H9 (cell line): Measurements from ENCODE around the gene ARSG. TPM values are rescaled to one million over a fixed set of nuclear protein-coding genes. Genes with fewer than 3 reads are reported as not detected.
A peak's percentile ranks its signal among the peaks of the same experiment; 100 is the strongest.

Experiments
- DNase-seq: peaks from one replicate; pipeline ENCODE4 v3.0.0-alpha.2; 2017
- H2AFZ ChIP-seq: one replicate; pipeline ENCODE4 v1.6.1; 2013; ENCODE audit warnings: mild to moderate bottlenecking, low read length, control low read depth, moderate library complexity
- H2AK5ac ChIP-seq: 2 replicates; pipeline ENCODE4 v1.6.1; 2013; ENCODE audit warnings: low read length, control low read depth, mixed read lengths; ENCODE audit not compliant: insufficient read length
- H2BK120ac ChIP-seq: one replicate; pipeline ENCODE4 v1.6.1; 2013; ENCODE audit warnings: low read depth, mild to moderate bottlenecking, low read length, control low read depth, inconsistent platforms; ENCODE audit not compliant: poor library complexity, severe bottlenecking
- H2BK12ac ChIP-seq: 2 replicates; pipeline ENCODE4 v1.6.1; 2013; ENCODE audit warnings: low read length, control low read depth, mixed read lengths, low read depth; ENCODE audit not compliant: insufficient read length
- H2BK15ac ChIP-seq: 2 replicates; pipeline ENCODE4 v1.6.1; 2013; ENCODE audit warnings: low read depth, low read length, control low read depth
- H2BK20ac ChIP-seq: one replicate; pipeline ENCODE4 v1.6.1; 2013; ENCODE audit warnings: low read depth, mild to moderate bottlenecking, low read length, control low read depth, inconsistent platforms; ENCODE audit not compliant: poor library complexity, severe bottlenecking
- H2BK5ac ChIP-seq: 2 replicates; pipeline ENCODE4 v1.6.1; 2013; ENCODE audit warnings: low read length, control low read depth, mixed read lengths; ENCODE audit not compliant: insufficient read length
- H3K14ac ChIP-seq: 2 replicates; pipeline ENCODE4 v1.6.1; 2013; ENCODE audit warnings: low read length, control low read depth; ENCODE audit not compliant: insufficient read depth
- H3K18ac ChIP-seq: 2 replicates; pipeline ENCODE4 v1.6.1; 2013; ENCODE audit warnings: low read depth, mild to moderate bottlenecking, mixed read lengths, low read length, control low read depth; ENCODE audit not compliant: insufficient read length
- H3K23ac ChIP-seq: 2 replicates; pipeline ENCODE4 v1.6.1; 2013; ENCODE audit warnings: low read length, control low read depth, mixed read lengths, low read depth; ENCODE audit not compliant: insufficient read length
- H3K23me2 ChIP-seq: 2 replicates; pipeline ENCODE4 v1.6.1; 2013; ENCODE audit warnings: low read depth, mild to moderate bottlenecking, mixed read lengths, low read length, control low read depth; ENCODE audit not compliant: insufficient read length, poor library complexity, severe bottlenecking
- H3K27ac ChIP-seq: 2 replicates; pipeline ENCODE4 v1.5.1; 2013; ENCODE audit warnings: low read length, control low read depth, mixed read lengths, low read depth; ENCODE audit not compliant: insufficient read length
- H3K27me3 ChIP-seq: 2 replicates; pipeline ENCODE4 v1.6.1; 2013; ENCODE audit warnings: low read length, control low read depth, inconsistent platforms; ENCODE audit not compliant: insufficient read depth
- H3K4ac ChIP-seq: 2 replicates; pipeline ENCODE4 v1.6.1; 2013; ENCODE audit warnings: low read depth, mild to moderate bottlenecking, control low read depth, inconsistent platforms, low read length, moderate library complexity
- H3K4me1 ChIP-seq: 2 replicates; pipeline ENCODE4 v1.6.1; 2013; ENCODE audit warnings: low read length, control low read depth, inconsistent platforms; ENCODE audit not compliant: insufficient read depth
- H3K4me2 ChIP-seq: 2 replicates; pipeline ENCODE4 v1.6.1; 2013; ENCODE audit warnings: low read length, control low read depth, mixed read lengths; ENCODE audit not compliant: insufficient read length, insufficient read depth
- H3K56ac ChIP-seq: 2 replicates; pipeline ENCODE4 v1.6.1; 2013; ENCODE audit warnings: low read depth, mild to moderate bottlenecking, mixed read lengths, low read length, control low read depth; ENCODE audit not compliant: insufficient read length
- H3K79me1 ChIP-seq: 2 replicates; pipeline ENCODE4 v1.6.1; 2013; ENCODE audit warnings: low read depth, mild to moderate bottlenecking, moderate library complexity, low read length, control low read depth, inconsistent platforms; ENCODE audit not compliant: insufficient read depth, poor library complexity, severe bottlenecking
- H3K79me2 ChIP-seq: 2 replicates; pipeline ENCODE4 v1.6.1; 2013; ENCODE audit warnings: low read length, control low read depth, inconsistent platforms; ENCODE audit not compliant: insufficient read depth
- H3K9ac ChIP-seq: 2 replicates; pipeline ENCODE4 v1.6.1; 2013; ENCODE audit warnings: low read length, control low read depth, mixed read lengths; ENCODE audit not compliant: insufficient read length; ENCODE audit errors: extremely low read depth
- H3K9me3 ChIP-seq: one replicate; pipeline ENCODE4 v1.6.1; 2013; ENCODE audit warnings: low read depth, low read length, inconsistent platforms; ENCODE audit not compliant: control insufficient read depth
- H3T11ph ChIP-seq: one replicate; pipeline ENCODE4 v1.6.1; 2013; ENCODE audit warnings: mild to moderate bottlenecking, low read length, control low read depth, inconsistent platforms
- H4K20me1 ChIP-seq: one replicate; pipeline ENCODE4 v1.6.1; 2013; ENCODE audit not compliant: control insufficient read depth, insufficient read length, insufficient read depth
- H4K5ac ChIP-seq: 2 replicates; pipeline ENCODE4 v1.6.1; 2013; ENCODE audit warnings: low read depth, mild to moderate bottlenecking, mixed read lengths, low read length, control low read depth; ENCODE audit not compliant: insufficient read length
- H4K8ac ChIP-seq: replicated peaks from 2 replicates; pipeline ENCODE4 v1.6.1; 2013; ENCODE audit warnings: low read length, control low read depth, mixed read lengths, low read depth; ENCODE audit not compliant: insufficient read length
- H4K91ac ChIP-seq: 2 replicates; pipeline ENCODE4 v1.6.1; 2013; ENCODE audit warnings: low read depth, mild to moderate bottlenecking, moderate library complexity, mixed read lengths, low read length, control low read depth; ENCODE audit not compliant: insufficient read length
- H3K27ac Mint-ChIP-seq, 3 experiments: 2 replicates in 2 of 3; 3 replicates in 1 of 3; pipeline ENCODE4 v1.8.0; 2020 to 2021; ENCODE audit warnings: mixed read lengths in 3 of 3, mild to moderate bottlenecking in 1 of 3, moderate library complexity in 1 of 3
- H3K27me3 Mint-ChIP-seq: 2 replicates; pipeline ENCODE4 v1.8.0; 2021; ENCODE audit warnings: low read depth, mild to moderate bottlenecking, moderate library complexity, mixed read lengths
- H3K36me3 Mint-ChIP-seq, 3 experiments: 2 replicates in 2 of 3; 3 replicates in 1 of 3; pipeline ENCODE4 v1.8.0; 2020 to 2021; ENCODE audit warnings: low read depth in 3 of 3, mixed read lengths in 3 of 3; ENCODE audit not compliant: insufficient read depth in 1 of 3
- H3K4me1 Mint-ChIP-seq, 2 experiments: 2 replicates each; pipeline ENCODE4 v1.8.0; 2020; ENCODE audit warnings: mixed read lengths in 2 of 2
- H3K4me3 Mint-ChIP-seq, 2 experiments: 2 replicates in 1 of 2; 3 replicates in 1 of 2; pipeline ENCODE4 v1.8.0; 2020 to 2021; ENCODE audit warnings: mild to moderate bottlenecking in 2 of 2, mixed read lengths in 2 of 2, moderate library complexity in 1 of 2
- H3K9me3 Mint-ChIP-seq, 2 experiments: 2 replicates in 1 of 2; 3 replicates in 1 of 2; pipeline ENCODE4 v1.8.0; 2020; ENCODE audit warnings: mild to moderate bottlenecking in 2 of 2, mixed read lengths in 2 of 2, moderate library complexity in 1 of 2
- WGBS: extraction: QIAGEN DNeasy Blood & Tissue Kit; methylation state at CpG from one replicate; pipeline ENCODE4 v1.1.7; 2013; ENCODE audit warnings: missing lambda C conversion rate, low lambda C conversion rate, mixed read lengths; ENCODE audit not compliant: insufficient read length; ENCODE audit errors: extremely low coverage; 5-methylcytosine and 5-hydroxymethylcytosine counted together
- total RNA-seq: library from RNA; stranded (reverse); gene quantifications from 2 replicates; pipeline ENCODE4 v1.2.1, GENCODE V29; 2021
- TF ChIP-seq, protein P1 (sequence below): fragments of 200-600 bp; sonication (generic); conservative IDR thresholded peaks from 3 replicates; pipeline ENCODE4 v1.8.0; 2021; ENCODE audit warnings: antibody characterized with exemption, mild to moderate bottlenecking

ARSG gene
- total RNA-seq, 1 experiment from 2014 or later = 3.6 TPM

DNA sequence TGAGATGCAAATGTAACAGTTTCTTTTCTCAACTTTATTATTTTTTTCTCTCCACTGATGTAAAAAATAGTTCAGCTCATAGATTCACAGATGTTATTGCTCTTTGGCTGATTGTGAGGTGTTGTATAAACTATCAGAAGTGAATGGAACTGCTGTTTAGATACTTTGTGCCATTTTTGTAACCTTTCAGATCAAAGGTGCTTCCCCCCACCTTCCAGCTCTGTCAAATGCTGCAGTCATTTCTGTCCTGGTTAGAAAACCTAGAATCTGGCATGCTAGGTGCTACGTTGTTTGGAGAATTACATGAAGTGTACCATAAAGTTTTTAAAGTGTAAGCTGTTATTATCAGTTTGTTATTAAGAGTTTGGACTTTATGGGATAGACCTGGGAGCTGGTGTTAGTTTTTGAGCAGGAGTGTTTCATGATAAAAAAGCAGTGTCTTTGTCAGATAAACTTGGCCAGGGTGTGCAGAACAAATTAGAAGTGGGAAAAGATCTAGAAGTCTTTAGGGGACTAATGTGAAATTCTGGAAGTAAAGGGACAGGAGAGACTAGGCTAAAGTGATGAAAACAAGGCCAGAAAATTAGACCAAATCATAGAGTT is 167.8 kb downstream of the ARSG start:
- no peak overlapping the region for H3T11ph ChIP-seq
- peak overlapping the region in 1 of 2 experiments; percentile 1; a peak in 1 of 5 replicates for H3K4me3 Mint-ChIP-seq

More for the DNA sequence above, 167.8 kb downstream of the ARSG start:
- Histone ChIP-seq H3K4me2 (no peak overlapping the region), H3K27me3 (no peaks in the 10 kb centered on the region), H3K4me1 (peaks cover 9% of the 10 kb centered on the region; the same call in 1 of the 2 replicates), H2AK5ac (no peak overlapping the region), H2BK20ac (no peak overlapping the region), H3K23ac (no peak overlapping the region), H3K23me2 (peaks cover 3% of the 10 kb centered on the region), H3K9me3 (no peaks in the 10 kb centered on the region), H2BK120ac (no peak overlapping the region), H2BK5ac (no peak overlapping the region), H2AFZ (no peak overlapping the region), H3K27ac (no peak overlapping the region), H3K4ac (no peak overlapping the region), H3K9ac (no peak overlapping the region), H3K18ac (no peak overlapping the region), H3K56ac (no peak overlapping the region), H4K91ac (no peak overlapping the region), H4K20me1 (no peaks in the 10 kb centered on the region), H2BK12ac (no peak overlapping the region), H4K8ac (no peak overlapping the region), H3K79me1 (no peaks in the 10 kb centered on the region), H4K5ac (no peak overlapping the region), H3K79me2 (no peaks in the 10 kb centered on the region), H2BK15ac (no peak overlapping the region), H3K14ac (no peak overlapping the region)
- H3K36me3 Mint-ChIP-seq = no peaks in the 10 kb centered on the region
- no peak for DNase-seq
- peaks cover 3% of the 10 kb centered on the region; the same call in 1 of the 2 replicates for H3K27me3 Mint-ChIP-seq
- no CpG with 5 or more reads among the region's 1 CpG for WGBS
- H3K27ac Mint-ChIP-seq = no peak overlapping the region
- peaks cover 37% of the 10 kb centered on the region in 2 experiments for H3K4me1 Mint-ChIP-seq
- H3K9me3 Mint-ChIP-seq = no peaks in the 10 kb centered on the region
- TF ChIP-seq, protein P1, sequence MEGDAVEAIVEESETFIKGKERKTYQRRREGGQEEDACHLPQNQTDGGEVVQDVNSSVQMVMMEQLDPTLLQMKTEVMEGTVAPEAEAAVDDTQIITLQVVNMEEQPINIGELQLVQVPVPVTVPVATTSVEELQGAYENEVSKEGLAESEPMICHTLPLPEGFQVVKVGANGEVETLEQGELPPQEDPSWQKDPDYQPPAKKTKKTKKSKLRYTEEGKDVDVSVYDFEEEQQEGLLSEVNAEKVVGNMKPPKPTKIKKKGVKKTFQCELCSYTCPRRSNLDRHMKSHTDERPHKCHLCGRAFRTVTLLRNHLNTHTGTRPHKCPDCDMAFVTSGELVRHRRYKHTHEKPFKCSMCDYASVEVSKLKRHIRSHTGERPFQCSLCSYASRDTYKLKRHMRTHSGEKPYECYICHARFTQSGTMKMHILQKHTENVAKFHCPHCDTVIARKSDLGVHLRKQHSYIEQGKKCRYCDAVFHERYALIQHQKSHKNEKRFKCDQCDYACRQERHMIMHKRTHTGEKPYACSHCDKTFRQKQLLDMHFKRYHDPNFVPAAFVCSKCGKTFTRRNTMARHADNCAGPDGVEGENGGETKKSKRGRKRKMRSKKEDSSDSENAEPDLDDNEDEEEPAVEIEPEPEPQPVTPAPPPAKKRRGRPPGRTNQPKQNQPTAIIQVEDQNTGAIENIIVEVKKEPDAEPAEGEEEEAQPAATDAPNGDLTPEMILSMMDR = no peak
